ENCODE results near the gene CMTM7. TPM values are rescaled to one million over a fixed set of nuclear protein-coding genes. Genes with fewer than 3 reads are reported as not detected.

Gene CMTM7
- total and polyA plus RNA-seq, 2 of the 13 experiments (the other 11 are each of a cell fraction or from before 2014, with no cell fraction given): 20.9 to 21.4 TPM

DNA sequence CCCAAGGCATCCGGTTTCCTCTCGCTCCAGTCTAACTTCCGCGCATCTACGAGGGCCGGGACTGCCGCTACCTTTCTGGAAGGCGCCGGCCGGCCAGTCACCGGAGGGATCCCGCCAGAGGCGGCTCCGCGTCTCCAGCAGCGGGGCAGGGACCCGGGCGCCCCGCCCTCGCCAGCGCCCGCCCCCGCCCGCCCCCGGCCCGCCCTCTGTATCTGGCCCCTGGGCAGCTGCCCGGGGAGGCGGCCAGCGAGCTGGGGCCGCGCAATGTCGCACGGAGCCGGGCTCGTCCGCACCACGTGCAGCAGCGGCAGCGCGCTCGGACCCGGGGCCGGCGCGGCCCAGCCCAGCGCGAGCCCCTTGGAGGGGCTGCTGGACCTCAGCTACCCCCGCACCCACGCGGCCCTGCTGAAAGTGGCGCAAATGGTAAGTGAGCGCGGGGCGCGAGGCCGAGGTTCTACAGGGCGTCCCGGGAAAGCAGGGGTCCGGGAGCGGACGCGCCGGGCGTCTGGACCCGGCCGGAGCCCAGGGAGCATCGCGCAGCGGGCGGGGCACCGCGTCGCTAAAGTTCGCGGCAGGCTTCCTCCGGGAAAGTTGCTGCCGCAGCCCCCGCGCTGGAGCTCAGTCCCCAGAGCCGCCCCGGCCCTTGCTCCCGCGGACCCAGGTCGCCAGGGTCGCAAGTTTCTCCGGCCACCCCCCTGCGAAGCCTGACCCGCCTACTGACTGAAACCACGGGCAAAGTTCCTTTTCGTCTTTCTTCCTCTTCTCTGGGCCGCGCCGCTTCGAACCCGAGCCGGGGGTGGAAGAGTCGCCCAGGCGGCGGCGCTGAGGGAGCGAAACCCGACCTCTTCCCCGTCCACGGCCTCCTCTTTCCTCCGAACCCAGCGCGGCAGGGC lies at the start of gene CMTM7 (continued):
- peak; percentile 15; the same call in 1 of the 2 replicates for TF ChIP-seq KMT2B (CRISPR knock-in tag; IDR thresholded peaks at IDR 0.05)
- TF ChIP-seq SMARCC2 (IDR thresholded peaks at IDR 0.05): no peak
- no peak for TF ChIP-seq FOXA1 (IDR thresholded peaks at IDR 0.05)
- TF ChIP-seq FOXA1 (CRISPR knock-in tag; IDR thresholded peaks at IDR 0.05): no peak
- TF ChIP-seq, protein P1, sequence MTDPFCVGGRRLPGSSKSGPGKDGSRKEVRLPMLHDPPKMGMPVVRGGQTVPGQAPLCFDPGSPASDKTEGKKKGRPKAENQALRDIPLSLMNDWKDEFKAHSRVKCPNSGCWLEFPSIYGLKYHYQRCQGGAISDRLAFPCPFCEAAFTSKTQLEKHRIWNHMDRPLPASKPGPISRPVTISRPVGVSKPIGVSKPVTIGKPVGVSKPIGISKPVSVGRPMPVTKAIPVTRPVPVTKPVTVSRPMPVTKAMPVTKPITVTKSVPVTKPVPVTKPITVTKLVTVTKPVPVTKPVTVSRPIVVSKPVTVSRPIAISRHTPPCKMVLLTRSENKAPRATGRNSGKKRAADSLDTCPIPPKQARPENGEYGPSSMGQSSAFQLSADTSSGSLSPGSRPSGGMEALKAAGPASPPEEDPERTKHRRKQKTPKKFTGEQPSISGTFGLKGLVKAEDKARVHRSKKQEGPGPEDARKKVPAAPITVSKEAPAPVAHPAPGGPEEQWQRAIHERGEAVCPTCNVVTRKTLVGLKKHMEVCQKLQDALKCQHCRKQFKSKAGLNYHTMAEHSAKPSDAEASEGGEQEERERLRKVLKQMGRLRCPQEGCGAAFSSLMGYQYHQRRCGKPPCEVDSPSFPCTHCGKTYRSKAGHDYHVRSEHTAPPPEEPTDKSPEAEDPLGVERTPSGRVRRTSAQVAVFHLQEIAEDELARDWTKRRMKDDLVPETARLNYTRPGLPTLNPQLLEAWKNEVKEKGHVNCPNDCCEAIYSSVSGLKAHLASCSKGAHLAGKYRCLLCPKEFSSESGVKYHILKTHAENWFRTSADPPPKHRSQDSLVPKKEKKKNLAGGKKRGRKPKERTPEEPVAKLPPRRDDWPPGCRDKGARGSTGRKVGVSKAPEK (CRISPR knock-in tag; IDR thresholded peaks at IDR 0.05; ENCODE audit: borderline replicate concordance): no peak
- TF ChIP-seq, protein P2, sequence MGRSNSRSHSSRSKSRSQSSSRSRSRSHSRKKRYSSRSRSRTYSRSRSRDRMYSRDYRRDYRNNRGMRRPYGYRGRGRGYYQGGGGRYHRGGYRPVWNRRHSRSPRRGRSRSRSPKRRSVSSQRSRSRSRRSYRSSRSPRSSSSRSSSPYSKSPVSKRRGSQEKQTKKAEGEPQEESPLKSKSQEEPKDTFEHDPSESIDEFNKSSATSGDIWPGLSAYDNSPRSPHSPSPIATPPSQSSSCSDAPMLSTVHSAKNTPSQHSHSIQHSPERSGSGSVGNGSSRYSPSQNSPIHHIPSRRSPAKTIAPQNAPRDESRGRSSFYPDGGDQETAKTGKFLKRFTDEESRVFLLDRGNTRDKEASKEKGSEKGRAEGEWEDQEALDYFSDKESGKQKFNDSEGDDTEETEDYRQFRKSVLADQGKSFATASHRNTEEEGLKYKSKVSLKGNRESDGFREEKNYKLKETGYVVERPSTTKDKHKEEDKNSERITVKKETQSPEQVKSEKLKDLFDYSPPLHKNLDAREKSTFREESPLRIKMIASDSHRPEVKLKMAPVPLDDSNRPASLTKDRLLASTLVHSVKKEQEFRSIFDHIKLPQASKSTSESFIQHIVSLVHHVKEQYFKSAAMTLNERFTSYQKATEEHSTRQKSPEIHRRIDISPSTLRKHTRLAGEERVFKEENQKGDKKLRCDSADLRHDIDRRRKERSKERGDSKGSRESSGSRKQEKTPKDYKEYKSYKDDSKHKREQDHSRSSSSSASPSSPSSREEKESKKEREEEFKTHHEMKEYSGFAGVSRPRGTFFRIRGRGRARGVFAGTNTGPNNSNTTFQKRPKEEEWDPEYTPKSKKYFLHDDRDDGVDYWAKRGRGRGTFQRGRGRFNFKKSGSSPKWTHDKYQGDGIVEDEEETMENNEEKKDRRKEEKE (IDR thresholded peaks at IDR 0.05): no peak
- TF ChIP-seq, protein P3, sequence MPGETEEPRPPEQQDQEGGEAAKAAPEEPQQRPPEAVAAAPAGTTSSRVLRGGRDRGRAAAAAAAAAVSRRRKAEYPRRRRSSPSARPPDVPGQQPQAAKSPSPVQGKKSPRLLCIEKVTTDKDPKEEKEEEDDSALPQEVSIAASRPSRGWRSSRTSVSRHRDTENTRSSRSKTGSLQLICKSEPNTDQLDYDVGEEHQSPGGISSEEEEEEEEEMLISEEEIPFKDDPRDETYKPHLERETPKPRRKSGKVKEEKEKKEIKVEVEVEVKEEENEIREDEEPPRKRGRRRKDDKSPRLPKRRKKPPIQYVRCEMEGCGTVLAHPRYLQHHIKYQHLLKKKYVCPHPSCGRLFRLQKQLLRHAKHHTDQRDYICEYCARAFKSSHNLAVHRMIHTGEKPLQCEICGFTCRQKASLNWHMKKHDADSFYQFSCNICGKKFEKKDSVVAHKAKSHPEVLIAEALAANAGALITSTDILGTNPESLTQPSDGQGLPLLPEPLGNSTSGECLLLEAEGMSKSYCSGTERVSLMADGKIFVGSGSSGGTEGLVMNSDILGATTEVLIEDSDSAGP (CRISPR knock-in tag; IDR thresholded peaks at IDR 0.05; ENCODE audit: borderline replicate concordance): peak; percentile 71
- TF ChIP-seq, protein P4, sequence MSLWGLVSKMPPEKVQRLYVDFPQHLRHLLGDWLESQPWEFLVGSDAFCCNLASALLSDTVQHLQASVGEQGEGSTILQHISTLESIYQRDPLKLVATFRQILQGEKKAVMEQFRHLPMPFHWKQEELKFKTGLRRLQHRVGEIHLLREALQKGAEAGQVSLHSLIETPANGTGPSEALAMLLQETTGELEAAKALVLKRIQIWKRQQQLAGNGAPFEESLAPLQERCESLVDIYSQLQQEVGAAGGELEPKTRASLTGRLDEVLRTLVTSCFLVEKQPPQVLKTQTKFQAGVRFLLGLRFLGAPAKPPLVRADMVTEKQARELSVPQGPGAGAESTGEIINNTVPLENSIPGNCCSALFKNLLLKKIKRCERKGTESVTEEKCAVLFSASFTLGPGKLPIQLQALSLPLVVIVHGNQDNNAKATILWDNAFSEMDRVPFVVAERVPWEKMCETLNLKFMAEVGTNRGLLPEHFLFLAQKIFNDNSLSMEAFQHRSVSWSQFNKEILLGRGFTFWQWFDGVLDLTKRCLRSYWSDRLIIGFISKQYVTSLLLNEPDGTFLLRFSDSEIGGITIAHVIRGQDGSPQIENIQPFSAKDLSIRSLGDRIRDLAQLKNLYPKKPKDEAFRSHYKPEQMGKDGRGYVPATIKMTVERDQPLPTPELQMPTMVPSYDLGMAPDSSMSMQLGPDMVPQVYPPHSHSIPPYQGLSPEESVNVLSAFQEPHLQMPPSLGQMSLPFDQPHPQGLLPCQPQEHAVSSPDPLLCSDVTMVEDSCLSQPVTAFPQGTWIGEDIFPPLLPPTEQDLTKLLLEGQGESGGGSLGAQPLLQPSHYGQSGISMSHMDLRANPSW (CRISPR knock-in tag; IDR thresholded peaks at IDR 0.05; ENCODE audit: borderline replicate concordance): no peak
- no peak for TF ChIP-seq ZNF816 (CRISPR knock-in tag; IDR thresholded peaks at IDR 0.05; ENCODE audit: borderline replicate concordance)
- TF ChIP-seq ZNF331 (CRISPR knock-in tag; IDR thresholded peaks at IDR 0.05): no peak
- TF ChIP-seq, protein P5, sequence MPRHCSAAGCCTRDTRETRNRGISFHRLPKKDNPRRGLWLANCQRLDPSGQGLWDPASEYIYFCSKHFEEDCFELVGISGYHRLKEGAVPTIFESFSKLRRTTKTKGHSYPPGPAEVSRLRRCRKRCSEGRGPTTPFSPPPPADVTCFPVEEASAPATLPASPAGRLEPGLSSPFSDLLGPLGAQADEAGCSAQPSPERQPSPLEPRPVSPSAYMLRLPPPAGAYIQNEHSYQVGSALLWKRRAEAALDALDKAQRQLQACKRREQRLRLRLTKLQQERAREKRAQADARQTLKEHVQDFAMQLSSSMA (CRISPR knock-in tag; IDR thresholded peaks at IDR 0.05): peak; percentile 65; the same call in 1 of the 2 replicates
- TF ChIP-seq, protein P6, sequence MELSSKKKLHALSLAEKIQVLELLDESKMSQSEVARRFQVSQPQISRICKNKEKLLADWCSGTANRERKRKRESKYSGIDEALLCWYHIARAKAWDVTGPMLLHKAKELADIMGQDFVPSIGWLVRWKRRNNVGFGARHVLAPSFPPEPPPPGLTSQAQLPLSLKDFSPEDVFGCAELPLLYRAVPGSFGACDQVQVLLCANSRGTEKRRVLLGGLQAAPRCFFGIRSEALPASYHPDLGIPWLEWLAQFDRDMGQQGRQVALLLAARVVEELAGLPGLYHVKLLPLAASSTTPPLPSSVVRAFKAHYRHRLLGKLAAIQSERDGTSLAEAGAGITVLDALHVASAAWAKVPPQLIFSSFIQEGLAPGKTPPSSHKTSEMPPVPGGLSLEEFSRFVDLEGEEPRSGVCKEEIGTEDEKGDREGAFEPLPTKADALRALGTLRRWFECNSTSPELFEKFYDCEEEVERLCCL (CRISPR knock-in tag; IDR thresholded peaks at IDR 0.05; ENCODE audit: borderline replicate concordance): no peak
- peak; percentile 40 for TF ChIP-seq DMAP1 (CRISPR knock-in tag; IDR thresholded peaks at IDR 0.05)
- TF ChIP-seq HMGA1 (CRISPR knock-in tag; conservative IDR thresholded peaks at IDR 0.05): no peak
- TF ChIP-seq GTF3A (CRISPR knock-in tag; conservative IDR thresholded peaks at IDR 0.05): 0 out of 2 replicates have a peak, but pooled peaks have one; percentile 31
- TF ChIP-seq ZNF883 (CRISPR knock-in tag; IDR thresholded peaks at IDR 0.05; ENCODE audit: not compliant biosample characterization): peak; percentile 90
